HUES64 (cell line): Measurements from ENCODE around the gene WDR20.
A peak's percentile ranks its signal among the peaks of the same experiment; 100 is the strongest.
"Not testable (repeated sequence)": the region's sequence is repeated elsewhere in the genome, so short reads cannot be mapped to it uniquely, and the experiment has no call there.

ENCODE experiments used
- H3K27ac ChIP-seq: 2 replicates; pipeline ENCODE4 v1.7.0; 2013; ENCODE audit warnings: low read depth, low read length, inconsistent platforms
- H3K27me3 ChIP-seq: 2 replicates; pipeline ENCODE4 v1.6.1; 2013; ENCODE audit warnings: mild to moderate bottlenecking, low read length; ENCODE audit not compliant: insufficient read depth
- H3K36me3 ChIP-seq: 2 replicates; pipeline ENCODE4 v1.6.1; 2013; ENCODE audit warnings: mild to moderate bottlenecking, low read length; ENCODE audit not compliant: insufficient read depth
- H3K4me1 ChIP-seq: 2 replicates; pipeline ENCODE4 v1.6.1; 2013; ENCODE audit warnings: mild to moderate bottlenecking, low read length, moderate library complexity; ENCODE audit not compliant: insufficient read depth
- H3K4me3 ChIP-seq: 2 replicates; pipeline ENCODE4 v1.5.1; 2013; ENCODE audit warnings: mild to moderate bottlenecking, low read length, moderate library complexity
- H3K9ac ChIP-seq: 2 replicates; pipeline ENCODE4 v1.6.1; 2013; ENCODE audit warnings: mild to moderate bottlenecking, low read depth, low read length
- H3K9me3 ChIP-seq: 2 replicates; pipeline ENCODE4 v1.6.1; 2013; ENCODE audit warnings: low read depth, low read length; ENCODE audit not compliant: insufficient read depth
- WGBS: fragments of 150-250, 120-280 bp; methylation state at CpG from one replicate; pipeline ENCODE4 v1.1.7; 2013; ENCODE audit warnings: missing lambda C conversion rate; 5-methylcytosine and 5-hydroxymethylcytosine counted together

WDR20 gene

GRCh38 chr14:102105369-102105768 is 34.3 kb upstream of the WDR20 start:
- Histone ChIP-seq H3K27me3 (no peaks in the 10 kb centered on the region), H3K9me3 (0 out of 2 replicates have a peak, but pooled peaks cover 3% of the 10 kb centered on the region), H3K27ac (no peak overlapping the region), H3K4me3 (no peak overlapping the region), H3K4me1 (no peaks in the 10 kb centered on the region), H3K9ac (no peak overlapping the region), H3K36me3 (no peaks in the 10 kb centered on the region)
- 88% methylated on average over 4 of the region's 4 CpGs for WGBS

- not testable (repeated sequence) for H3K4me3 ChIP-seq, H3K36me3 ChIP-seq, H3K27me3 ChIP-seq, H3K27ac ChIP-seq, H3K4me1 ChIP-seq, H3K9ac ChIP-seq
- no CpG with 5 or more reads among the region's 1 CpG for WGBS
- peaks cover 18% of the 10 kb centered on the region for H3K9me3 ChIP-seq
Measured at GRCh38 chr14:102109332-102109731, 30.4 kb upstream of the WDR20 start.

- 92% methylated on average over 3 of the region's 3 CpGs for WGBS
- no peaks in the 10 kb centered on the region for H3K36me3 ChIP-seq
- H3K4me1 ChIP-seq, result no peaks in the 10 kb centered on the region
- peaks cover 18% of the 10 kb centered on the region for H3K9me3 ChIP-seq
- no peak overlapping the region for H3K4me3 ChIP-seq
- H3K27ac ChIP-seq, result no peak overlapping the region
- H3K27me3 ChIP-seq, result no peaks in the 10 kb centered on the region
- no peak overlapping the region for H3K9ac ChIP-seq
Measured at GRCh38 chr14:102111101-102111500, 28.6 kb upstream of the WDR20 start.

DNA sequence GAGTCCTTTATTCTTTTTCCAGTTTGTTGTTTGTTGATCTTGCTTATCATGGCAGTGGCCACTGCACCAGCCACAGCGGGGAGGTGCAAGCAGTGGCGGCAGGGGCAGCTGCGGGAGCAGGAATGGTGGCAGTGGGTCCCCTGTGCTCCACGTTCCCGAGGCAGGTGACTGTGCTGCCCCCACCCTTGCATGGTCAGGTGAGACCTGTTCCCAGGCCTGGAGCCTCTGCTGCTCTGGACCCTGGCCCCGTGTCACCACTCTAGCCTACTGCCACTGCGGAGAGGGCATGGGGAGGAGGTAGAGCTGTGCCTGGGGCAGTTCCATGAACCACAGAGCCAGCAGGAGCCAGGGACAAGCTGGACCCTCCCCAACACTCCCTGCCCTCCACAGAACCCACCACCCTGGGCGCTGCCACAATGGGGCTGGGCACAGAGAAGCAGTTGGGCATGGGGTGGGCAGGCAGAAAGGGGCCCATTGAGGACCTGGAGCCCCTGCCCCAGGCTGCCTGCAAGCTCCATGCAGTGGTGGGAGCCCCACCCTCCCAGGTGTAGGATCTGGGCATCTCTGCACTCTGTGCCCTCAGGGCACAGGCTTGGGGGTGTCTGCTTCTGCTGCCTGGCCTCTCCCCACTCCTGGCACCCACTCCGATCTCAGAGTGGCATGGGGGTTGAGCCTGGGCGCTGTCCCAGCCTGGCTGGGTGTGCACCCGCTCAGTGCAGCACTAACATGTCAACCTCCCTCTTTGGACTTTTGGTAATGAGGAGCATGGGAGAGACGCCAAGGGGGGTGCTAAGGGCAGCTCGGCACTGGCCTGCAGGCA is 23.1 kb upstream of the WDR20 start:
- WGBS, result 94% methylated on average over 13 of the region's 13 CpGs

GRCh38 chr14:102117852-102118251 is 21.8 kb upstream of the WDR20 start:
- Histone ChIP-seq H3K27ac (no peak overlapping the region), H3K9me3 (0 out of 2 replicates have a peak, but pooled peaks cover 17% of the 10 kb centered on the region), H3K36me3 (no peaks in the 10 kb centered on the region), H3K9ac (no peak overlapping the region), H3K4me1 (no peaks in the 10 kb centered on the region), H3K27me3 (no peaks in the 10 kb centered on the region), H3K4me3 (no peak overlapping the region)
- 97% methylated on average over 3 of the region's 3 CpGs for WGBS

More for the DNA sequence above, 23.1 kb upstream of the WDR20 start:
- H3K9me3 ChIP-seq, result peaks cover 22% of the 10 kb centered on the region
- H3K27me3 ChIP-seq, result no peaks in the 10 kb centered on the region
- H3K4me3 ChIP-seq, result no peak overlapping the region
- no peak overlapping the region for H3K9ac ChIP-seq
- no peaks in the 10 kb centered on the region for H3K4me1 ChIP-seq
- no peak overlapping the region for H3K27ac ChIP-seq
- H3K36me3 ChIP-seq, result no peaks in the 10 kb centered on the region

- 100% methylated on average over 1 of the region's 1 CpG for WGBS
- H3K9ac ChIP-seq, result no peak overlapping the region
Measured at GRCh38 chr14:102120888-102121287, 18.8 kb upstream of the WDR20 start.

DNA sequence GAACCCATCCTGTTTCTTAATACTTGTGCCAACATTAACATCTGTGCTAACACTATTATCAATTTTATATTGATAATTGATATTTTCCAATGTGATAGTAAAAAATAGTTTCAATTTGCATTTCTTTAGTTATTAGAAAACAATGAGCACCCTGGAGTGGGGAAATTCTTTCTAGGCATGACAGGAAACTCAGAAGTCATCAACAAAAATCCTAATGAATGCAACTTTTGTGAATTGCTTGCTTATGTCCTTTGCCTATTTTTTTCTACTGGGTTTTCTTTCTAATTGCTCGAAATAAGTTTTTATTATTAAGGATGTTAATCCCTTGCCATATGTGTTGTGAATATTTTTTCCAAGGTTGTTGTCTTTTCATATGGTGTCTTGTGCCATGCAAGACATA is 18.1 kb upstream of the WDR20 start:
- no peak overlapping the region for H3K9ac ChIP-seq
- H3K27ac ChIP-seq, result no peak overlapping the region
- peaks cover 13% of the 10 kb centered on the region for H3K4me1 ChIP-seq
- H3K9me3 ChIP-seq, result 0 out of 2 replicates have a peak, but pooled peaks cover 15% of the 10 kb centered on the region
- no peak overlapping the region for H3K4me3 ChIP-seq
- H3K36me3 ChIP-seq, result no peaks in the 10 kb centered on the region
- H3K27me3 ChIP-seq, result no peaks in the 10 kb centered on the region
- 92% methylated on average over 1 of the region's 1 CpG for whole genome bisulfite sequencing

More at GRCh38 chr14:102120888-102121287, 18.8 kb upstream of the WDR20 start:
- H3K27ac ChIP-seq, result no peak overlapping the region
- H3K27me3 ChIP-seq, result no peaks in the 10 kb centered on the region
- 0 out of 2 replicates have a peak, but pooled peaks cover 17% of the 10 kb centered on the region for H3K9me3 ChIP-seq
- peaks cover 8% of the 10 kb centered on the region for H3K4me1 ChIP-seq
- H3K36me3 ChIP-seq, result no peaks in the 10 kb centered on the region
- no peak overlapping the region for H3K4me3 ChIP-seq

DNA sequence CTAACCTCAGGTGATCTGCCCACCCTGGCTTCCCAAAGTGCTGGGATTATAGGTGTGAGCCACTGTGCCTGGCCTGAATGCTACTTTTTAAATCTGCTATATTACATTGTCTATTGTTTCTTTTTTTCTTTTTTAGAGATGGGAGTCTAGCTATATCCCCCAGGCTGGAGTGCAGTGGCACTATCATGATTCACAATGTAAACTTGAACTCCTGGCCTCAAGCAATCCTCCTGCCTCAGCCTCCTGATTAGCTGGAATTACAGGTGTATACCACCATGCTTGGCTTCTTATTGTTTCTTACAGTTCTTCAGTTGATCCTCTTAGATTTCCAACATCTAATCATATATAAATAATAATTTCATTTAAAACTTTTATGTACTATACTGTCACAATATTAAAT is 15.3 kb upstream of the WDR20 start:
- no peak overlapping the region for H3K4me3 ChIP-seq

GRCh38 chr14:102125546-102125945 is 14.2 kb upstream of the WDR20 start:
- WGBS, result 70% methylated on average over 5 of the region's 5 CpGs

More for the DNA sequence above, 15.3 kb upstream of the WDR20 start:
- Histone ChIP-seq H3K4me1 (peaks cover 19% of the 10 kb centered on the region), H3K36me3 (no peaks in the 10 kb centered on the region), H3K27ac (no peak overlapping the region), H3K9me3 (no peaks in the 10 kb centered on the region), H3K9ac (no peak overlapping the region), H3K27me3 (no peaks in the 10 kb centered on the region)

GRCh38 chr14:102126807-102127455 is 12.8 kb upstream of the WDR20 start:
- Histone ChIP-seq H3K27ac (no peak overlapping the region), H3K36me3 (no peaks in the 10 kb centered on the region), H3K9me3 (no peaks in the 10 kb centered on the region), H3K4me3 (no peak overlapping the region), H3K9ac (peak overlapping the region; percentile 52; the same call in 1 of the 2 replicates), H3K27me3 (no peaks in the 10 kb centered on the region), H3K4me1 (peaks cover 19% of the 10 kb centered on the region)
- WGBS, result 89% methylated on average over 5 of the region's 5 CpGs

More at GRCh38 chr14:102125546-102125945, 14.2 kb upstream of the WDR20 start:
- H3K4me3 ChIP-seq, result no peak overlapping the region
- H3K27me3 ChIP-seq, result no peaks in the 10 kb centered on the region
- H3K4me1 ChIP-seq, result peaks cover 19% of the 10 kb centered on the region
- H3K27ac ChIP-seq, result peak overlapping the region; percentile 45; the same call in 1 of the 2 replicates
- H3K9me3 ChIP-seq, result no peaks in the 10 kb centered on the region
- H3K36me3 ChIP-seq, result no peaks in the 10 kb centered on the region
- H3K9ac ChIP-seq, result no peak overlapping the region

GRCh38 chr14:102131741-102132140 is 8.0 kb upstream of the WDR20 start:
- Histone ChIP-seq H3K27me3 (no peaks in the 10 kb centered on the region), H3K9ac (no peak overlapping the region), H3K27ac (no peak overlapping the region), H3K9me3 (no peaks in the 10 kb centered on the region), H3K4me3 (no peak overlapping the region), H3K36me3 (peaks cover 6% of the 10 kb centered on the region; the same call in 1 of the 2 replicates), H3K4me1 (peaks cover 4% of the 10 kb centered on the region)
- 88% methylated on average over 6 of the region's 6 CpGs for WGBS
